Measurements from ENCODE around the gene SHMT1. TPM values are rescaled to one million over a fixed set of nuclear protein-coding genes. Genes with fewer than 3 reads are reported as not detected.
"Not testable (repeated sequence)": the region's sequence is repeated elsewhere in the genome, so short reads cannot be mapped to it uniquely, and the experiment has no call there.

Gene SHMT1
- total and polyA plus RNA-seq, 2 donors from 2014 or later: 162 to 241 TPM

GRCh38 chr17:18353541-18353940, 9.8 kb downstream of the SHMT1 start:
- H3K36me3 ChIP-seq (ENCODE audit: control insufficient read depth in 2 of 3, insufficient read depth in 3 of 3, low read length in 3 of 3): peaks cover 0 to 15% (median 7%) of the 10 kb centered on the region in 3 donors
- DNase-seq (no peak), FAIRE-seq (no peak)
- no peaks in the 10 kb centered on the region for H3K9me3 ChIP-seq (ENCODE audit: control insufficient read depth in 2 of 3, insufficient read depth in 1 of 3, low read length in 3 of 3)
- no peaks in the 10 kb centered on the region for H3K27me3 ChIP-seq (ENCODE audit: control insufficient read depth, insufficient read depth, low read length)
- H3K27ac ChIP-seq (ENCODE audit: low read depth in 2 of 2, low read length in 2 of 2): no peak overlapping the region
- H3K4me3 ChIP-seq (ENCODE audit: low read length in 3 of 3): no peak overlapping the region
- intact Hi-C loops (cut with DNase I): no loop called here
- H3K4me1 ChIP-seq (ENCODE audit: control insufficient read depth in 2 of 3, insufficient read depth in 2 of 3, low read depth in 1 of 3, low read length in 3 of 3): peaks cover 0 to 5% (median 5%) of the 10 kb centered on the region in 3 donors
- H3K9ac ChIP-seq (ENCODE audit: low read length in 3 of 3): no peak overlapping the region
- no peak for TF ChIP-seq CTCF (IDR thresholded peaks at IDR 0.05; ENCODE audit: borderline replicate concordance, extremely low read depth, insufficient read depth)

- Histone ChIP-seq H3K27me3 (ENCODE audit: control insufficient read depth, insufficient read depth, low read length) (no peaks in the 10 kb centered on the region), H3K9ac (ENCODE audit: low read length in 3 of 3) (no peak overlapping the region), H3K36me3 (ENCODE audit: control insufficient read depth in 2 of 3, insufficient read depth in 3 of 3, low read length in 3 of 3) (peaks cover 3 to 48% (median 42%) of the 10 kb centered on the region in 3 donors), H3K4me1 (ENCODE audit: control insufficient read depth in 2 of 3, insufficient read depth in 2 of 3, low read depth in 1 of 3, low read length in 3 of 3) (no peaks in the 10 kb centered on the region), H3K9me3 (ENCODE audit: control insufficient read depth in 2 of 3, insufficient read depth in 1 of 3, low read length in 3 of 3) (no peaks in the 10 kb centered on the region), H3K4me3 (ENCODE audit: low read length in 3 of 3) (no peak overlapping the region), H3K27ac (ENCODE audit: low read depth in 2 of 2, low read length in 2 of 2) (no peak overlapping the region)
- FAIRE-seq (no peak), DNase-seq (no peak)
- no peak for TF ChIP-seq CTCF (IDR thresholded peaks at IDR 0.05; ENCODE audit: borderline replicate concordance, extremely low read depth, insufficient read depth)
- intact Hi-C loops (cut with DNase I): no loop called here
Measured at GRCh38 chr17:18344021-18344420, 19.3 kb downstream of the SHMT1 start.

- TF ChIP-seq CTCF (IDR thresholded peaks at IDR 0.05; ENCODE audit: borderline replicate concordance, extremely low read depth, insufficient read depth): no peak
- H3K27ac ChIP-seq (ENCODE audit: low read depth in 2 of 2, low read length in 2 of 2): no peak overlapping the region
- H3K9me3 ChIP-seq (ENCODE audit: control insufficient read depth in 2 of 3, insufficient read depth in 1 of 3, low read length in 3 of 3): no peaks in the 10 kb centered on the region
- DNase-seq: no peak
- no peaks in the 10 kb centered on the region for H3K27me3 ChIP-seq (ENCODE audit: control insufficient read depth, insufficient read depth, low read length)
- FAIRE-seq: no peak
- intact Hi-C loops (cut with DNase I): no loop called here
- H3K36me3 ChIP-seq (ENCODE audit: control insufficient read depth in 2 of 3, insufficient read depth in 3 of 3, low read length in 3 of 3): peaks cover 2 to 36% (median 26%) of the 10 kb centered on the region in 3 donors
- H3K4me1 ChIP-seq (ENCODE audit: control insufficient read depth in 2 of 3, insufficient read depth in 2 of 3, low read depth in 1 of 3, low read length in 3 of 3): no peaks in the 10 kb centered on the region
- H3K4me3 ChIP-seq (ENCODE audit: low read length in 3 of 3): no peak overlapping the region
- H3K9ac ChIP-seq (ENCODE audit: low read length in 3 of 3): no peak overlapping the region
Measured at GRCh38 chr17:18339933-18340332, 23.4 kb downstream of the SHMT1 start.

GRCh38 chr17:18338158-18338557, 25.2 kb downstream of the SHMT1 start:
- H3K9me3 ChIP-seq (ENCODE audit: control insufficient read depth in 2 of 3, insufficient read depth in 1 of 3, low read length in 3 of 3); H3K4me3 ChIP-seq (ENCODE audit: low read length in 3 of 3); H3K27ac ChIP-seq (ENCODE audit: low read depth in 2 of 2, low read length in 2 of 2); H3K4me1 ChIP-seq (ENCODE audit: control insufficient read depth in 2 of 3, insufficient read depth in 2 of 3, low read depth in 1 of 3, low read length in 3 of 3); intact Hi-C loops (cut with DNase I); FAIRE-seq; DNase-seq; H3K9ac ChIP-seq (ENCODE audit: low read length in 3 of 3); H3K27me3 ChIP-seq (ENCODE audit: control insufficient read depth, insufficient read depth, low read length): not testable (repeated sequence)
- peaks cover 2 to 44% (median 33%) of the 10 kb centered on the region in 3 donors for H3K36me3 ChIP-seq (ENCODE audit: control insufficient read depth in 2 of 3, insufficient read depth in 3 of 3, low read length in 3 of 3)

Measured in kidney (tissue), 14 donors.